NCI-H524 treated with DMSO at 0.1 percent for 48 hours (cell line): ENCODE data around the gene TMEM145.
"Not testable (repeated sequence)": the region's sequence is repeated elsewhere in the genome, so short reads cannot be mapped to it uniquely, and the experiment has no call there.

ENCODE experiments used
- DNase-seq: peaks from one replicate; lab custom pipeline; 2025; lab: John Stamatoyannopoulos, UW

TMEM145 gene

GRCh38 chr19:42315024-42315423, 1.9 kb downstream of the TMEM145 start:
- no peak for DNase-seq

- no peak for DNase-seq
Measured at GRCh38 chr19:42316223-42317211, 3.4 kb downstream of the TMEM145 start.

GRCh38 chr19:42317535-42317934, 4.4 kb downstream of the TMEM145 start:
- no peak for DNase-seq

- DNase-seq: no peak
Measured at GRCh38 chr19:42322305-42322704, 9.2 kb downstream of the TMEM145 start.

GRCh38 chr19:42323473-42323851, 10.4 kb downstream of the TMEM145 start:
- DNase-seq: no peak

DNA sequence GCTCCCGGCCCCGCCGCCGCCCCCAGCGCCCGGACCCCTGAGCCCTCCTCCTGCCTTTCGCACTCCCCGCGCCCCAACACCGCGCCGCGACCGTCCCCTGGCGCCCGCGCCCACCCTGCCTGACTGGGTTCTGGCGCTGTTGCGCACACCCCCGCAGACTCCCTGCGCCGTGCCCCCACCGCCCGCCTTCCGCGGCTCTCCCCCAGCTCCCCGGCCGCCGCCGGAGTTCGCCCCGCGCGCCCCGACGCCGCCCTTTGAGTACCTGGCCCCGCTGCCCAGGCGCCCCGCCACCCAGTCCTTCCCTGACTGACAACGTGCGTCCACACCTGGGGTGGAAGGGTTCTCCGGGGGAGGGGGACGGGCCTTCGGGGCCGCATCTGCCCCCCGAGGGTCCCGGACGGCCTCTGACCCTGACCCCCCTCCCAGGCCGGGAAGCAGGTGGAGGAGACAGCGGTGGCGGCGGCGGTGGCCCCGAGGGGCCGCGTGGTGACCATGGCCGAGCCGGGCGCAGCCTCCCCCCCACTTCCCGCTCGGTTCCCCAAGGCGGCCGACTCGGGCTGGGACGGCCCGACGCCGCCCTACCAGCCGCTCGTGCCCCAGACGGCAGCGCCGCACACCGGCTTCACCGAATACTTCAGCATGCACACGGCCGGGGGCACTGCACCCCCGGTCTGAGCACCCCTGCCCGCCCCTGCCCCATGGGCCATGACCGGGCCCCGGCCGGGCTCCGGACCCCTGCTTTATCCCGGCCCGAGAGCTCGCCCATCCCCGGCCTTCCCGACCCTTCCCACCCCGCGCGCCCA, 10.9 kb downstream of the TMEM145 start:
- no peak for DNase-seq

DNA sequence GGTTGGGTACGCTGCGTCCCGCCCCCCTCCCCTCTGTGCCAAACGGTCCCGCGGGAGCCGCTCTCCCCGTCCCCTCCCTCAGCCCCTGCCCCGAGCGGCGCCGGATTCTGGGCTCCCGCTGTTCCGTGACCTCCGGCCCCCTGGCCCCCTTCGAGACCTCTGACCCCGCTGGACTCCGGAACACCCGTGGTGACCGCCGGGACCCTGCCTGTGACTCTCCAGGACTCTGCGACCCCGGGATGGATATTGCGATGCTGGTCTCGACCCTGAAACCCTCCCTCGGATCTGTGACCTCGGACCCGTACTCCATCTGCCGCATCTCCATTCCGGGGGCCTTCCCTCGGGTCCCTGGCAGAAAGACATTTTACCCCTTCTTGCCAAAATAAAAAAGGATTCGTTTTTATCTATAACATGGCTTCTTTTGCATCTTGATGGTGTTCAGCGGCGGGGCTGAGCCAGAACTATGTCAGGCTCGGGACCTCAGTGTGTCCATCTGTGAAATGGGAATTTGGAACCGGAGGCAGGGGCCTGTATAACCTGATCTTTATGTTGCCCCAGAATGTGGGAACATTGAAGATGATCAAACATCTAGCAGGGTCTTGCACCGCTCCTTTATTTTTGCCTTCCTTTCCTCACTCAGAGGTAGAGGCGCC, 11.7 kb downstream of the TMEM145 start:
- no peak for DNase-seq

GRCh38 chr19:42325308-42325895, 12.3 kb downstream of the TMEM145 start, which contains the start of gene MEGF8:
TSS of gene MEGF8 (plus strand) at chr19:42325635. CDS start at chr19:42326244, 609 bp downstream.
- peak; percentile 96 for DNase-seq

DNA sequence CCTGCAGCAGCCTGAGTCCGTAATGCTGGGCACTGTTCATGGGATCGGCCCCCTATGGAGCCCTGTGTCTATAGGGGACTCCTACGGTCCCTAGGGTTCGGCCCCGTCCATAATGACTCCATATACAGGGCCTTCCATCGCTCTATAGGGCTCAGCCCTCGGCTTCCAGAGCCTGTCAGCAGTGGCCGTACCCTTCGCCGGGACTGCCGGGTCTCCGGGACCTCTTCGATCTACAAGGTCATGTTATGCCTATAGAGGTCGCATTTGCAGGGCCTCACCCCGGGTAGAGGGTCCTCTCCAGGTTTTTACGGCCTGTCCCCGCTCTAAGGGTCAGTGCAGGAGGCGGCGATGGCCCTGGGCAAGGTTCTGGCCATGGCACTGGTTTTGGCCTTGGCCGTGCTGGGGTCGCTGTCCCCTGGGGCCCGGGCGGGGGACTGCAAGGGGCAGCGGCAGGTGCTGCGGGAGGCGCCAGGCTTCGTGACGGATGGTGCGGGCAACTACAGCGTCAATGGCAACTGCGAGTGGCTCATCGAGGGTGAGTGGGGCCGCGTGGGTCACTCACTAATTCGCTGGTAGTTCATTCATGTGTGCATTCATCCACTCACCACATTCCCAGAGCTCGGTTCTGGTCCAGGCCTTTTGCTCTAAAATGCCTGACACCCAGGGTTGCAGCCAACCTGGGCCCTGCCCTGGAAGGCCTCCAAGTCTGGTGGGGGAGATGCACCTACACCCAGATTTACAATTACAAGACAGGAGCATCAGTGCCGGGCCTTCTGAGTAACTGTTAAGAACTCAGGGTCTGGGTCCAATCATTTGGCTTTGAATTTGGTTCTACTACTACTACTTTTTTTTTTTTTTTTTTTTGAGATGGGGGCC, 13.0 kb downstream of the TMEM145 start:
- DNase-seq: no peak

DNA sequence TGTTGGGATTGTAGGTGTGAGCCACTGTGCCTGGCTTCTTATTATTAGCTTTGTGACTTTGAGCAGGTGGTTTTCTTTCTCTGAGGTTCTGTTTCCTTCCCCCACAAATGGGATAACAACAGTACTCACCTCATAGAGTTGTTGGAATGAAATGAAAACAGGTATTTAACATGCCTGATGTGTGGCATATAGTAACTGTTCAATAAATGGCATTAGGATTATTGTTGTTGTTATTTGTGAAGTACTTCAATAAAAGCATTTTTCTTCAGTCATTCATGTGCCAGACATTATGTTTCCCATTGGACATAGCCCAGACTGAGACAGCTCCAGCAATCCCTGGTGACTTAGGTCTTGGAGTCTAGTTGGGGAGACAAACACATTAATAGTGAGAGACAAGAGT, 13.9 kb downstream of the TMEM145 start:
- DNase-seq: no peak

DNA sequence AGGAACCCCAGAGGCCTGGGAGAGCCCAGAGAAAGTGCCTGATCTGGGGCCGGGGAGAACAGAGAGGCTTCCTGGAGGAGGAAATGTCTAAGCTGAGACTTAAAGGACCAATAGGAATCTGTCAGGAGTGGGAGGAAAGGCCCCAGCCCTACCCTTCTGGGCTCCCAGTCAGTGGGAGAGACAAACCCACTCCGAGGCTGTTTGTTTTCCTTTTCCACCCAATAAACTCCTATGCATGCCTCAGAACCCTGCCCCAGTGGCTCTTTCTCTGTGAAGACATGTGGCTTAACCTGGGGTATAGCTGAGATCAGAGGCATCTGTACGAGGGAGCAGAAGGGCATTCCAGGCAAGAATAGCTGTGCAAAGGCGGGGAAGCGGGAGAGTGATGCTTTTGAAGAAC, 14.3 kb downstream of the TMEM145 start:
- DNase-seq: no peak

DNA sequence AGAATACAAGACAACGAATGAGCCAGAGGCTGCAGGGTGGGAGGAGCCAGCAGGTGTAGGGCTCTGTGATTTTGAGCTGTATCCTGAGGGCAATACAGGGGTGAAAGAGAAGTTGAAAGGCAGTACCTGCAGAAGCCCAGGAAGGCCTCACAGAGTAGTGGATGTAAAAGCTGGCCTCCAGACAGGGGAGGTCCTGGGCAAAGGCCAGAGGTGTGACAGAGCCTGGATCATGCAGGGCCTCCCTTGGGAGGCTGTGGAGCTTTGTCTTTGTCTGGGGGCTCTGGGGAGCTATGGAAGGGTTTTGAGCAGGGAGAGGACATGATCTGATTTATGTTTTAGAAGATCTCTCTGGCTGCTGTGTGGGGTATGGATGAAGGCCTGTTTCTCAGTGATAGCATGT, 15.0 kb downstream of the TMEM145 start:
- DNase-seq: no peak

DNA sequence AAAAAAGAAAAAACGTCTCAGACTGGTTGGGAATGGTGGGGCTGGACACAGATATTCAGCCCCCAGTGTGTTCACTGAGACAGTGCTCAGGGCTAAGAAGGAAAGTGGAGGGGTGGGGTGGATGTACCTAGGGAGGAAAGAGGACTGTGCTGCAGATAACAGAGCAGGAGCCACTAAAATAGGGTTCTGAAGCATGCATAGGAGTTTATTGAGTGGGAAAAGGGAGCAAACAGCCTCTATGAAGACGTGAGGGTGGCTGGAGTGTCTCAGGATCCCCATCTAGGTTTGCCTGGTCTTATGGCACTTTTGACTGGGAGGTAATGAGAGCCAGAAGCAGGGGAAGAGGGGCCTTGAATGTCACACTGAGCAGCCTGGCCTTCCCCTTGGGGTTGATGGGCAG, 15.7 kb downstream of the TMEM145 start:
- no peak for DNase-seq

DNA sequence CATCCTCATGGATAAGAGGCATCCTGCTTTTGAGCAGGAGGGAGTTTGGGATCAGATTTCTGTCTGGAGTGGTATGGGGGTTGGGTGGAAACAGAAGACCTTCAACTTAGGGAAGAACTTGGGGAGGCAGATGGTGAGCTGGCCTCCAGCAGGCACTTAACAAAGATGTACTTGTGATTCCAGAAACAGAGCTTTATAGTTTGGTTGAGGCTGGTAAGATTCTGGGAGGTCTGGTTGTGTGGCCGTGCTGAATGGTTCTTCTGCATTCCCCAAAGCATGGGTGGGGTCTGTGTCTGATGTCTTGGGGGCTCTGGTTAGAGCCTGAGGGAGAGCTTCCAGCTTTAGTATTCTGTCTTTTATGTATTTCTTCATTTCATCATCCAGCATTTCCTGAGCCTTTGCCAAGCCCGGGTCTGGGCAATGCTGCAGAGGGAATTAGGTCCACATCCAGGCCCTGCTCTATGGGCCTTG, 17.2 kb downstream of the TMEM145 start:
- peak; percentile 95 for DNase-seq

DNA sequence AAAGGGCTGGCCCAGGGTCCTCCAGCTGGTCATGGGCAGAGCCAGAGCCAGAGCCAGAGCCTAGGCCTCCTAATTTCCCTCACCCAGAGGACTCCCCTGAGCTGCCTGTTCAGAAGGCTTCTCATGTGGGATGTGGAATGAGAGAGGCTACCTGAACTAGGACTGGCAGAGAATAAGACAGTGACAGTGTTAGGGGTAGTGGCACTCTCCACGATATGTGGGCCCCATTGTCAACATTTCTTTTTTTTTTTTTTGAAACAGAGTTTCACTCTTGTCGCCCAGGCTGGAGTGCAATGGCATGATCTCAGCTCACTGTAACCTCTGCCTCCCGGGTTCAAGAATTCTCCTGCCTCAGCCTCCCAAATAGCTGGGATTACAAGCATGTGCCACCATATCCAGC, 18.2 kb downstream of the TMEM145 start:
- not testable (repeated sequence) for DNase-seq

- no peak for DNase-seq
Measured at GRCh38 chr19:42332059-42332458, 18.9 kb downstream of the TMEM145 start.

DNA sequence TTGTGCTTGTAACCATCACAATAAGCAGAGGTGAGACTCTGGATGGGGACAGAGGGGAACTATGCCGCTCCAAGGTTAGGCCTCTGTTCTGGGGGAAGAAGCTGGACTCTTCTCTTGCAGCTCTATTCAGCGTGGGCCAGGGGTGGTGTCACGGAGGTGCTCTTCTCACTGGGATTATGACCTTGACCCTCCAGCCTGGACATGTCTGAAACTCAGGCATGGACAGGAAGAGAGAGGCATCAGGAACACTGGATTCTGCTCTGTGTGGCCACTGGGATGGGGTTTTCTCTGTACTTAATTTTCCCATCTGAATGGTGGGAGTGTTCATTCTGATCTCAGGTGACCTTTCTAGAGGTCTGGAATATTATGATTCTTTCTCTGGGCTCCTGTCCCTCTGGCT, 19.9 kb downstream of the TMEM145 start:
- DNase-seq: no peak

DNA sequence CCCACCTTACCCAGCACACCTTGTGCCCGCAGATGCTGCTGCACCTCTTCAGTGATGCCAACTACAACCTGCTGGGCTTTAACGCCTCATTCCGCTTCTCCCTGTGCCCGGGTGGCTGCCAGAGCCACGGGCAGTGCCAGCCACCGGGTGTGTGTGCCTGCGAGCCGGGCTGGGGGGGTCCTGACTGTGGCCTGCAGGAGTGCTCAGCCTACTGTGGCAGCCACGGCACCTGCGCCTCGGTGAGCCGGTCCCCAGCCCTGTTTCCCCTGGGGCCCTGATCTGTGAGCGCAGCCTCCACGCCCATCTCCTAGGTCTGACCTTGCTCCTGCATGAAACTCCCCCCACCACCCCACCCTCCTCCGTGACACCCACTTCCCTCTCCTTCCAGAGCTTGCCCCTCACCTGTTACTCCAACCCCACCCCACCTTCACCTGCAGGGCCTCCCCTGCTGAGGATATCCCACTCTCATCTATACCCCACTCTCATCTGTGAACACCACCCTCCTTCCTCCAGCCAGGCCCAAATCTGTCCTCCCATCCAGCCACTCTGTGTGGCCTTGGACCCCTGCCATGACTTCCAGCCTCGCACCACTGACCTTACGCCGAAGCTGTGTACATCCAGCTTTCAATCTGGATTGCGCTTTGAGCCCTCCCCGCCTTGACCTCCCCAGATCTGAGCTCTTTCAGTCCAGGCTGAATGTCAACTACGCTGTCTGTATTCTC, 21.0 kb downstream of the TMEM145 start:
- no peak for DNase-seq

DNA sequence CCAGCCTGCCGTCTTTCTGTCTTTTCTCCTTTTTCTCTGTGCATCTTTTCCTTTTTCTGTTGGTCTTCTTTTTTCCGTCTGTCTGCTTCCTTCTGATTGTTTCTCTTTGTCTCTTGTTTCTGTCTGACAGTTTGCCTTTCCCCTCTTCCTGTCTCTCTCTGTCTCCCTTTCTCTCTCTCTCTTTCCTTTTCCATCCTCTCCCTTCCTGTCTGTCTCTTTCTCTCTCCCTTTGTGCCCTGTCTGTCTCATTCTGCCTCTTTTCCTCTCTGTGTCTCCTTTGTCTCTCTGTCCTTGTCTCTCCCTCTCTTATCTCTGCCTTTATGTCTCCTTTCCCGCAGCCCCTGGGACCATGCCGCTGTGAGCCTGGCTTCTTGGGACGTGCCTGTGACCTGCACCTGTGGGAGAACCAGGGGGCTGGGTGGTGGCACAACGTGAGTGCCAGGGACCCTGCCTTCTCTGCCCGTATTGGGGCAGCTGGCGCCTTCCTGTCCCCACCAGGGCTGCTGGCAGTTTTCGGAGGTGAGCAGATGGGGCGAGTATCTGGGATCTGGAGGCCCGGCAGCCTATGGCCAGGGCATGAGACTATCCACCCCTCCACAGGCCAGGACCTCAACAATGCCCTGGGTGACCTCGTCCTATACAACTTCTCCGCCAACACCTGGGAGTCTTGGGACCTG, 21.7 kb downstream of the TMEM145 start:
- DNase-seq: no peak
